H1 (cell line): ENCODE results near the gene HNRNPU. TPM values are rescaled to one million over a fixed set of nuclear protein-coding genes. Genes with fewer than 3 reads are reported as not detected.

Source experiments
- CTCF ChIA-PET: fragments of 300-600 bp; sonication (Branson Sonifier 250); formaldehyde crosslinking; loops from one replicate; lab custom pipeline; 2021; ENCODE audit not compliant: partially characterized antibody; lab: Charles Lee
- POLR2A ChIA-PET: fragments of 300-600 bp; sonication (Branson Sonifier 250); formaldehyde crosslinking; loops from one replicate; lab custom pipeline; 2021; ENCODE audit warnings: inconsistent platforms; ENCODE audit not compliant: partially characterized antibody; lab: Charles Lee
- DNase-seq, 2 experiments: peaks; one replicate each; pipeline versions ENCODE4 v3.0.0 to v3.0.0-alpha.2; 2010 to 2022; ENCODE audit warnings: low spot score in 2 of 2, low read depth in 1 of 2, mixed read lengths in 1 of 2
- FAIRE-seq: peaks from 2 replicates; lab custom pipeline; 2011; peaks lifted over from hg19 to GRCh38; lab: Jason Lieb, UNC
- H2AFZ ChIP-seq: 2 replicates; pipeline ENCODE4 v1.8.1; 2012; ENCODE audit warnings: low read length, inconsistent platforms
- H2AK5ac ChIP-seq: 2 replicates; pipeline ENCODE4 v1.6.1; 2013; ENCODE audit warnings: low read depth, low read length
- H2BK120ac ChIP-seq: replicated peaks from 2 replicates; pipeline ENCODE3; 2013; ENCODE audit warnings: low read depth, low read length, inconsistent platforms
- H2BK12ac ChIP-seq: 2 replicates; pipeline ENCODE4 v1.6.1; 2013; ENCODE audit warnings: low read depth, low read length
- H2BK15ac ChIP-seq: 2 replicates; pipeline ENCODE4 v1.6.1; 2013; ENCODE audit warnings: low read length
- H2BK20ac ChIP-seq: 2 replicates; pipeline ENCODE4 v1.6.1; 2013; ENCODE audit warnings: low read length
- H2BK5ac ChIP-seq: 2 replicates; pipeline ENCODE4 v1.6.1; 2013; ENCODE audit warnings: low read depth, low read length
- H3K14ac ChIP-seq: 2 replicates; pipeline ENCODE4 v1.6.1; 2013; ENCODE audit warnings: inconsistent platforms; ENCODE audit not compliant: insufficient read length
- H3K18ac ChIP-seq: 2 replicates; pipeline ENCODE4 v1.6.1; 2013; ENCODE audit warnings: low read length; ENCODE audit errors: extremely low read depth
- H3K23ac ChIP-seq: 2 replicates; pipeline ENCODE4 v1.6.1; 2013; ENCODE audit warnings: inconsistent platforms; ENCODE audit not compliant: insufficient read length
- H3K23me2 ChIP-seq: 2 replicates; pipeline ENCODE4 v1.6.1; 2013; ENCODE audit warnings: low read depth, low read length
- H3K27ac ChIP-seq: 2 replicates; pipeline ENCODE4 v1.6.1; 2011; ENCODE audit warnings: low read depth, low read length, inconsistent platforms
- H3K27me3 ChIP-seq, 4 experiments: replicated peaks in 1 of 4; 1 replicate in 1 of 4; 2 replicates in 3 of 4; pipeline versions ENCODE4 v1.6.1 to v1.8.1; 2011 to 2013; ENCODE audit warnings: low read length in 3 of 4, mild to moderate bottlenecking in 3 of 4, inconsistent platforms in 2 of 4, mixed read lengths in 2 of 4, moderate library complexity in 1 of 4; ENCODE audit not compliant: control insufficient read depth in 3 of 4, insufficient read depth in 3 of 4; ENCODE audit errors: extremely low read depth in 1 of 4
- H3K36me3 ChIP-seq, 4 experiments: 2 replicates each; pipeline versions ENCODE4 v1.6.1 to v1.8.1; 2011 to 2013; ENCODE audit warnings: mild to moderate bottlenecking in 4 of 4, low read length in 3 of 4, moderate library complexity in 2 of 4, control low read depth in 1 of 4, inconsistent platforms in 1 of 4; ENCODE audit not compliant: insufficient read depth in 4 of 4, control insufficient read depth in 2 of 4
- H3K4ac ChIP-seq: replicated peaks from 2 replicates; pipeline ENCODE3; 2013; ENCODE audit warnings: low read length, low read depth, mixed read lengths, inconsistent platforms; ENCODE audit not compliant: insufficient read length
- H3K4me1 ChIP-seq, 4 experiments: replicated peaks in 1 of 4; 1 replicate in 1 of 4; 2 replicates in 3 of 4; pipeline versions ENCODE4 v1.6.1 to v1.8.1; 2011 to 2013; ENCODE audit warnings: low read length in 3 of 4, inconsistent platforms in 2 of 4, mixed read lengths in 1 of 4; ENCODE audit not compliant: insufficient read depth in 4 of 4, control insufficient read depth in 3 of 4
- H3K4me2 ChIP-seq, 2 experiments: 2 replicates each; pipeline versions ENCODE4 v1.6.1 to v1.8.1; 2011 to 2013; ENCODE audit warnings: low read depth in 2 of 2, low read length in 2 of 2, control low read depth in 1 of 2, inconsistent platforms in 1 of 2, mild to moderate bottlenecking in 1 of 2; ENCODE audit not compliant: insufficient read depth in 1 of 2
- H3K4me3 ChIP-seq, 4 experiments: fragments of 200-600, 300-600 bp in 1 of 4; sonication (generic), shearing (Covaris generic), sonication (Bioruptor Twin) in 1 of 4; 2 replicates each; pipeline versions ENCODE4 v1.5.1 to v1.8.1; 2011 to 2016; ENCODE audit warnings: low read length in 4 of 4, low read depth in 3 of 4, control low read depth in 2 of 4, inconsistent platforms in 2 of 4, mild to moderate bottlenecking in 2 of 4, mixed read lengths in 1 of 4, moderate library complexity in 1 of 4; ENCODE audit not compliant: insufficient read depth in 2 of 4; ENCODE audit errors: extremely low read depth in 1 of 4
- H3K56ac ChIP-seq: replicated peaks from 2 replicates; pipeline ENCODE3; 2013; ENCODE audit warnings: low read depth, mild to moderate bottlenecking, mixed read lengths, low read length, inconsistent platforms; ENCODE audit not compliant: insufficient read length
- H3K79me1 ChIP-seq: 2 replicates; pipeline ENCODE4 v1.6.1; 2013; ENCODE audit warnings: low read depth, low read length, control low read depth
- H3K79me2 ChIP-seq, 2 experiments: 2 replicates each; pipeline versions ENCODE4 v1.6.1 to v1.8.1; 2012 to 2013; ENCODE audit warnings: low read length in 2 of 2, mild to moderate bottlenecking in 2 of 2, inconsistent platforms in 1 of 2; ENCODE audit not compliant: insufficient read depth in 2 of 2, control insufficient read depth in 1 of 2
- H3K9ac ChIP-seq, 4 experiments: replicated peaks in 1 of 4; 1 replicate in 1 of 4; 2 replicates in 3 of 4; pipeline versions ENCODE4 v1.6.1 to v1.8.1; 2011 to 2013; ENCODE audit warnings: low read depth in 3 of 4, low read length in 3 of 4, control low read depth in 2 of 4, mild to moderate bottlenecking in 2 of 4, moderate library complexity in 2 of 4, inconsistent platforms in 1 of 4; ENCODE audit errors: extremely low read depth in 1 of 4
- H3K9me3 ChIP-seq, 2 experiments: 2 replicates each; pipeline versions ENCODE4 v1.6.1 to v1.8.1; 2012 to 2013; ENCODE audit warnings: mild to moderate bottlenecking in 2 of 2, moderate library complexity in 2 of 2, control low read depth in 1 of 2, inconsistent platforms in 1 of 2, low read depth in 1 of 2, low read length in 1 of 2, mixed read lengths in 1 of 2; ENCODE audit not compliant: insufficient read depth in 2 of 2
- H4K20me1 ChIP-seq, 2 experiments: replicated peaks in 1 of 2; 2 replicates each; pipeline versions ENCODE3 to v1.8.1; 2011 to 2013; ENCODE audit warnings: inconsistent platforms in 2 of 2, low read length in 2 of 2, mild to moderate bottlenecking in 1 of 2; ENCODE audit not compliant: insufficient read depth in 2 of 2, control insufficient read depth in 1 of 2
- H4K5ac ChIP-seq: 2 replicates; pipeline ENCODE4 v1.6.1; 2013; ENCODE audit warnings: low read length, low read depth, mixed read lengths, inconsistent platforms; ENCODE audit not compliant: insufficient read length
- H4K8ac ChIP-seq: 2 replicates; pipeline ENCODE4 v1.8.0; 2013; ENCODE audit warnings: mild to moderate bottlenecking, moderate library complexity, low read length, inconsistent platforms; ENCODE audit not compliant: insufficient read depth; ENCODE audit errors: extremely low read depth
- H4K91ac ChIP-seq: replicated peaks from 2 replicates; pipeline ENCODE3; 2013; ENCODE audit warnings: low read length, mixed read lengths, inconsistent platforms; ENCODE audit not compliant: insufficient read length
- ASH2L ChIP-seq: fragments of 200-600, 300-600 bp; sonication (generic); IDR thresholded peaks from one replicate; pipeline ENCODE4 v1.7.1; 2017; ENCODE audit warnings: low read length
- CHD2 ChIP-seq: IDR thresholded peaks from 2 replicates; pipeline ENCODE4 v1.6.1; 2012; ENCODE audit warnings: low read length, improper control_type of control experiment
- EP300 ChIP-seq, 2 experiments: IDR thresholded peaks; 1 replicate in 1 of 2; 2 replicates in 1 of 2; pipeline ENCODE4 v1.6.1; 2011 to 2012; ENCODE audit warnings: low read depth in 2 of 2, low read length in 2 of 2, mild to moderate bottlenecking in 2 of 2, borderline replicate concordance in 1 of 2, inconsistent platforms in 1 of 2, moderate library complexity in 1 of 2
- MAFK ChIP-seq: IDR thresholded peaks from 2 replicates; pipeline ENCODE4 v1.6.1; 2012; ENCODE audit warnings: low read depth, mild to moderate bottlenecking, improper control_type of control experiment, low read length
- NRF1 ChIP-seq: IDR thresholded peaks from 2 replicates; pipeline ENCODE4 v1.6.1; 2011; ENCODE audit warnings: mild to moderate bottlenecking, low read depth, low read length, improper control_type of control experiment
- SIN3A ChIP-seq, 2 experiments: IDR thresholded peaks in 1 of 2; conservative IDR thresholded peaks in 1 of 2; 2 replicates each; pipeline ENCODE4 v1.6.1; 2011 to 2012; ENCODE audit warnings: low read length in 2 of 2, improper control_type of control experiment in 1 of 2, low read depth in 1 of 2, mild to moderate bottlenecking in 1 of 2
- SP2 ChIP-seq: IDR thresholded peaks from 2 replicates; pipeline ENCODE4 v1.6.1; 2012; ENCODE audit warnings: mild to moderate bottlenecking, low read length, inconsistent platforms
- TAF7 ChIP-seq: optimal IDR thresholded peaks from 2 replicates; pipeline ENCODE3; 2011; ENCODE audit warnings: low read depth, mild to moderate bottlenecking, inconsistent platforms, low read length, moderate library complexity, borderline replicate concordance
- WGBS, 2 experiments: shearing (Covaris generic) in 1 of 2; methylation state at CpG; one replicate each; pipeline versions ENCODE4 v1.1.6 to v1.1.7; 2013 to 2015; ENCODE audit warnings: low lambda C conversion rate in 2 of 2, mixed read lengths in 2 of 2, inconsistent platforms in 1 of 2, low coverage in 1 of 2, missing lambda C conversion rate in 1 of 2; ENCODE audit not compliant: insufficient replicate concordance in 2 of 2, insufficient coverage in 1 of 2, insufficient read length in 1 of 2; ENCODE audit errors: extremely low coverage in 1 of 2, missing lambda C conversion rate in 1 of 2; 5-methylcytosine and 5-hydroxymethylcytosine counted together
- polyA plus RNA-seq, 7 experiments: library from polyadenylated mRNA; depleted of rRNA in 3 of 7; stranded (reverse) in 5 of 7; unstranded in 2 of 7; fragments of >200 nt in 5 of 7; fragments of 200-250 nt in 2 of 7; gene quantifications; 1 replicate in 5 of 7; 2 replicates in 1 of 7; 4 replicates in 1 of 7; pipeline versions ENCODE4 v1.2.1 to v1.2.3, GENCODE V29; 2011 to 2013; ENCODE audit warnings: missing spikeins in 2 of 7, mixed read lengths in 2 of 7
- total RNA-seq: library from RNA; stranded (reverse); fragmentation: NEBNext Ultra II Directional; extraction: Animal tissue kit (Norgen Biotek cat#: 25700); gene quantifications from 2 replicates; pipeline ENCODE4 v1.2.1, GENCODE V29; 2021
- TF ChIP-seq, protein P1 (sequence below): IDR thresholded peaks from 2 replicates; pipeline ENCODE4 v1.6.1; 2012; ENCODE audit warnings: low read length, inconsistent platforms

Gene HNRNPU
- total and polyA plus RNA-seq, 2 of the 8 experiments (the other 6 are each of a cell fraction or from before 2014, with no cell fraction given): 95.6 to 606 TPM

DNA sequence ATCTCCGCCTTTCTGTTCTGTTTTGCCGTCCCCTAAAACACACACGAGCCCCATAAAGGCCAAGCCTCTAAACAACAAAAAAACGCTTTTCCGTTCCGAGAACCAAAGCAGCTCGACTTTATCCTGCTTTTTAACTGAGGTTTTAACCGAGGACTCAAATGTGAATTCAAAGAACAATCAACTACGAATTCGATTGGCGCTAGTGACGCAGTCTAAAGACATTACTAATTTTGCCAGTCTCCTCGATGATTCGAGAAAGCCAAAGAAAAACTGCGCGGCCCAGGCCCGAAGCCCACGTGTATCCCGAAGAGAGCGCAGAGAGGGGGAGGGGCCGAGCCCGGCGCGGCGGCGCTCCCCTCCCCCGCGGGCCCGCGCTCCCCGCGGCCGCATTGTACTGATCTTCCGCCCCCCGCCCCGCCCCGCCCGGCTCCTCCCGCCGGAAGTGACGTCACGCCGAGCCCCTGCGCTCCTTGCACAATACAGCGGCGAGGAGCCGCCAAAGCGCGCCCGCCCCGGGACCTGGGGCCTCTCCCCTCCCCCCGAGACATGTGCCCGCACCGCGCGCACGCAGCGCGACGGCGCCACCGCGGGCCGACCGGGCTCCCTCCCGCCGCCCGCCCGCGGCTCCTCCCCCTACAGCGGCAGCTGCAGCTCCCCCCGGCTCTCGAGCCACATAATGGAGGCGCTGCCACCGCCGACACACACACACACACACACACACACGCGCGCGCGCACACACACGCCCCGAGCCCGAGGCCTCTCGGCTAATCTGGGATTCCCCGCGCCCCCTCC is 1.4 kb downstream of the HNRNPU start:
- no peaks in the 10 kb centered on the region; the same call in 1 of the 2 replicates for H3K79me1 ChIP-seq
- H2BK5ac ChIP-seq: peak overlapping the region; percentile 91
- peak overlapping the region; percentile 95 for H4K5ac ChIP-seq
- DNase-seq (peak; percentile 85 to 93), FAIRE-seq (no peak)
- peaks cover 24 to 48% (median 38%) of the 10 kb centered on the region in 4 experiments for H3K36me3 ChIP-seq
- peak overlapping the region; percentile 91 for H3K27ac ChIP-seq
- peak overlapping the region; percentile 91 to 100 (median 98) for H3K4me3 ChIP-seq
- H2BK20ac ChIP-seq: no peak overlapping the region
- no peaks in the 10 kb centered on the region for H3K27me3 ChIP-seq
- peak overlapping the region; percentile 11 for H4K91ac ChIP-seq
- H3K23me2 ChIP-seq: peaks cover 5% of the 10 kb centered on the region
- H3K14ac ChIP-seq: no peak overlapping the region
- H3K56ac ChIP-seq: peak overlapping the region; percentile 78
- peak overlapping the region; percentile 18; the same call in 1 of the 2 replicates for H2AK5ac ChIP-seq
- no peaks in the 10 kb centered on the region for H3K9me3 ChIP-seq
- peaks cover 38 to 65% of the 10 kb centered on the region in 2 experiments for H3K79me2 ChIP-seq
- H2BK120ac ChIP-seq: no peak overlapping the region
- peaks cover 0 to 6% (median 3%) of the 10 kb centered on the region in 4 experiments; a peak in 4 of 7 replicates for H3K4me1 ChIP-seq
- no peak overlapping the region for H3K23ac ChIP-seq
- peaks cover 30 to 33% of the 10 kb centered on the region in 2 experiments for H4K20me1 ChIP-seq
- no peak overlapping the region for H2AFZ ChIP-seq
- peak overlapping the region; percentile 99 to 100 (median 100) for H3K9ac ChIP-seq
- CTCF ChIA-PET: interaction anchor here (0.7 to 2.8 kb wide), 4 partner anchors 27 to 180 kb away, joined by 3 to 12 read pairs (median 3); partner anchors contain the start of gene COX20
- 2% methylated on average over 41 of the region's 87 CpGs; no CpG with 5 or more reads in 1 of the 2 experiments for WGBS, 2 experiments
- H3K4ac ChIP-seq: peak overlapping the region; percentile 63
- H4K8ac ChIP-seq: peak overlapping the region; percentile 99; the same call in 1 of the 2 replicates
- H2BK15ac ChIP-seq: no peak overlapping the region
- POLR2A ChIA-PET: interaction anchor here (0.6 to 29.6 kb wide), 18 partner anchors 12 to 305 kb away, joined by 3 to 677 read pairs (median 5); partner anchors contain the start of gene COX20
- peak overlapping the region; percentile 84 for H3K18ac ChIP-seq
- H2BK12ac ChIP-seq: peak overlapping the region; percentile 46; the same call in 1 of the 2 replicates
- peak overlapping the region; percentile 76 to 92 for H3K4me2 ChIP-seq
- TF ChIP-seq SIN3A (conservative IDR thresholded peaks at IDR 0.05 in 1 of 2, IDR thresholded peaks at IDR 0.05 in 1 of 2; ENCODE audit: low read depth in 1 of 2, low read length in 2 of 2) (peak in 1 of 2 experiments; percentile 65; a peak in 3 of 4 replicates), TAF7 (peak; percentile 13), NRF1 (no peak), MAFK (no peak), SP2 (no peak), CHD2 (no peak), ASH2L (peak; percentile 76), EP300 (IDR thresholded peaks at IDR 0.05; ENCODE audit: borderline replicate concordance in 1 of 2, low read depth in 2 of 2, low read length in 2 of 2) (no peak)
- TF ChIP-seq, protein P1, sequence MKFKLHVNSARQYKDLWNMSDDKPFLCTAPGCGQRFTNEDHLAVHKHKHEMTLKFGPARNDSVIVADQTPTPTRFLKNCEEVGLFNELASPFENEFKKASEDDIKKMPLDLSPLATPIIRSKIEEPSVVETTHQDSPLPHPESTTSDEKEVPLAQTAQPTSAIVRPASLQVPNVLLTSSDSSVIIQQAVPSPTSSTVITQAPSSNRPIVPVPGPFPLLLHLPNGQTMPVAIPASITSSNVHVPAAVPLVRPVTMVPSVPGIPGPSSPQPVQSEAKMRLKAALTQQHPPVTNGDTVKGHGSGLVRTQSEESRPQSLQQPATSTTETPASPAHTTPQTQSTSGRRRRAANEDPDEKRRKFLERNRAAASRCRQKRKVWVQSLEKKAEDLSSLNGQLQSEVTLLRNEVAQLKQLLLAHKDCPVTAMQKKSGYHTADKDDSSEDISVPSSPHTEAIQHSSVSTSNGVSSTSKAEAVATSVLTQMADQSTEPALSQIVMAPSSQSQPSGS: no peak
